HG02852 (cell line): ENCODE results near the gene ADAM12.

Source experiments
- ATAC-seq: cut with Tn5 transposase; IDR thresholded peaks from one replicate; pipeline ENCODE4 v1.9.1; 2021; ENCODE audit warnings: mild to moderate bottlenecking, moderate library complexity; ENCODE audit not compliant: unreplicated experiment

ADAM12 gene, protein sequence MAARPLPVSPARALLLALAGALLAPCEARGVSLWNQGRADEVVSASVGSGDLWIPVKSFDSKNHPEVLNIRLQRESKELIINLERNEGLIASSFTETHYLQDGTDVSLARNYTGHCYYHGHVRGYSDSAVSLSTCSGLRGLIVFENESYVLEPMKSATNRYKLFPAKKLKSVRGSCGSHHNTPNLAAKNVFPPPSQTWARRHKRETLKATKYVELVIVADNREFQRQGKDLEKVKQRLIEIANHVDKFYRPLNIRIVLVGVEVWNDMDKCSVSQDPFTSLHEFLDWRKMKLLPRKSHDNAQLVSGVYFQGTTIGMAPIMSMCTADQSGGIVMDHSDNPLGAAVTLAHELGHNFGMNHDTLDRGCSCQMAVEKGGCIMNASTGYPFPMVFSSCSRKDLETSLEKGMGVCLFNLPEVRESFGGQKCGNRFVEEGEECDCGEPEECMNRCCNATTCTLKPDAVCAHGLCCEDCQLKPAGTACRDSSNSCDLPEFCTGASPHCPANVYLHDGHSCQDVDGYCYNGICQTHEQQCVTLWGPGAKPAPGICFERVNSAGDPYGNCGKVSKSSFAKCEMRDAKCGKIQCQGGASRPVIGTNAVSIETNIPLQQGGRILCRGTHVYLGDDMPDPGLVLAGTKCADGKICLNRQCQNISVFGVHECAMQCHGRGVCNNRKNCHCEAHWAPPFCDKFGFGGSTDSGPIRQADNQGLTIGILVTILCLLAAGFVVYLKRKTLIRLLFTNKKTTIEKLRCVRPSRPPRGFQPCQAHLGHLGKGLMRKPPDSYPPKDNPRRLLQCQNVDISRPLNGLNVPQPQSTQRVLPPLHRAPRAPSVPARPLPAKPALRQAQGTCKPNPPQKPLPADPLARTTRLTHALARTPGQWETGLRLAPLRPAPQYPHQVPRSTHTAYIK

DNA sequence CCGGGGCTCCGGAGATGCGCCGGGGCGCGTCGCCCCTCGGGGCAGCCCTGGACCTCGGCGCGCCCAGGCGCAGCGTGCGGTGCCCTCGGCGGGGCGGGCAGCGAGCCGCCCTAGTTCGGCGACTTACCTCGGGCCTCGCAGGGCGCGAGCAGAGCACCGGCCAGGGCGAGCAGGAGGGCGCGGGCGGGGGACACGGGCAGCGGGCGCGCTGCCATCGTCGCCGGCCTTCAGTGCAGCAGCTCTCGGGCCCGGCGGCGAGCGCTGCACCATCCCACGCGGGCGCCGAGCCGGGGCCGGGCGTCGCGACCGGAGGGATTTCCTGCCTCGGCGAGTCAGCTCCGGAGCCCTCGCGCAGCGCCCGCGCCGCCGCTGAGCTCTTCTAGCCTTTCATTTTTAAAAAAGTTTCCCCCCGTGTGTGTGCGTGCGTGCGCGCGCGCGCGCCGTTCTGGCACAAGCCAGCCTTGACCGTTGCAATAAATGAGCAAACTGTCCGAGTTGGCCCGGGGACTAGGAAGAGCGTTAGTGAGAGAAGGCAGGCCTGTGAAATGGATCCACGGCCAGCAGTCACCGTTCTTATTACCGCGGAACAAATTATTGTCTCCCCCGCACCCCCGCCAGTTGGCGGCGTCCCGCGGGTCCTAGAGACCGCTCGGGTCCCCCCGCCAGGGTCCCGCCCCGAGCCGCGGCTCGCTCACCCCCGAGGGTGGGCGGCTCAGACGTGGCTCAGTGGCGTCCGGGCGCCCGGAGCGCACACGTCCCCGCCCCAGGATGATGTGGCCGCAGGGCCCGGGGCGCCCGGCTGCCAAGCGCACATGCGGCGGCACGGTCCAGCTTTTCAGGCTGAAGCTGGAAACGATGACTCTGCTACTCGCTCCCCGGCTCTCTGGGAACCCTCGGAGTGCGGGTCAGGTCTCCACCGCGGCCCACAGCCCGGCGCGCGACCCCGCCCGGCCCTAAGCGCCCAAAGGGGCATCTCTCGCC lies at the start of gene ADAM12:
Gene ADAM12 (minus strand): TSS at position 547 of the 981 bp plus-strand sequence. CDS start 332 bp downstream, at position 215.
- ATAC-seq: no peak

DNA sequence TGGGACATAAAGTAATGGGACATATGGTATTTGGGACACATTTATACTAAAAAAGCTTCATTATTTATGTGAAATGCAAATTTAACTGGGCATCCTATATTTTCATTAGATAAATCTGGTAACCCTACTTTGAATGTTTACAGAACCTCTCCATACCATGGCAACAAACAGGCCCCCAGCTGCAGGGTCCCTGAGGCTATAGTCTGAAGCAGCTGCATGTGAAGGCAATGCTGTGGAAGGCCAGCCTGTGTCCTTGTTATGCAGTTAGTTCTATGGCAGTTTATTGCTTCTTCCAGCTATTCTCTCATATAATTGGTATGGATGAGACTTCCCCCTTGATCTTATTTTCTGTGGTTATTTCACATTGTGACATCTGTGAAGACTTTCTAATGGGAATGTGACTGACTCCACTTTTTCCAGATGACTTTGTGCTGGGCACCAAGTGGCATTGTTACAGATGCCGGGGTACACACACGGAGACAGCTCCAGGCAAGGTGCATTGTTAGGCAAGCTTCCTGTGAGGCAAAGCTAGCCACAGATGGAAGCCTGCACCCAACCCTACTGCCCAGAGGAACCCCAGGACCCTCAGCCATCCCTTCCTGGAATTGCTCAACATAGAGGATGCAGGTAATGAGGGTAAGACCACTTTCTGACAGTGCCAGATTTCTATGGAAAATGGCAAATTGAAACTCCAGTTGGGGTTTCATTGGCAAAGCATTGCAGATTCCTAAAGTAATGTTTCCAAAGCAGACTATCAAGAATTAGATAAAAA lies 49.5 kb upstream of the ADAM12 start:
- ATAC-seq: no peak

DNA sequence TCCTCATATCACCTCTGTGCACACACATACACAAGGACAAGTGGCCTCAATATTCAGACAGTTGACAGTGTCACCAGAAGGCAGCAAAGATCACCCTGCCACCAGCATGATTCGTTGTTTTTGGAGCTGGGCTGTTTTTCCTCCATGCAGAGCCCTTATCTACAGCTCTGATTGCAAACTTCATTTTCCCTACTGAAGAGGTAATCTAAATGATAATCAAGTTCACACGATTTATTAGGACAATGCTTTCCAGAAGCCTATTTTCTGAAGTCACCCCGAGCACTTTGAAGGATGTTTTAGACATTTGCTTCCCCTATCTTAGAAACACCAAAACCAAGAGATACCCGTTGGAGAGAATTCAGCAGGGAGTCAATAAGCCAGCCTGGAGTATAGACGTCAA lies 46.0 kb upstream of the ADAM12 start:
- no peak for ATAC-seq

DNA sequence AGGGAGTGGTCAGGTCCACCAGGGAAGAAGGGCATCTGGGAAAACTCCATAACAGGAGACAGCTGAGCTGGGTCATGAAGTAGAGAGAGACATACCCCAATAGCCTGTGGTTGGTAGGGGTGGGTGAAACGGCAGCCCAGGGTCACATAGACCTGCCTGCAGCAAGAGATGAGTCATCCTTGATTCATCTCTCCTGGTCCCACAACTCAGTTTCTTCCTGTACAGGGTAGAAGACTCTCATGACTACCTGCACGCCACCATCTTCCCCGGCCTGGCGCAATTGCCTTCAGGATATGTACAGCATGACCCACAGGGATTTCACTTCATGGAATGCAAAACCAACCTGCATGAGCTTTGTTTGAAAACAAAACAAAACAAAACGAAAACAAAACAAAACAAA lies 45.1 kb upstream of the ADAM12 start:
- no peak for ATAC-seq

DNA sequence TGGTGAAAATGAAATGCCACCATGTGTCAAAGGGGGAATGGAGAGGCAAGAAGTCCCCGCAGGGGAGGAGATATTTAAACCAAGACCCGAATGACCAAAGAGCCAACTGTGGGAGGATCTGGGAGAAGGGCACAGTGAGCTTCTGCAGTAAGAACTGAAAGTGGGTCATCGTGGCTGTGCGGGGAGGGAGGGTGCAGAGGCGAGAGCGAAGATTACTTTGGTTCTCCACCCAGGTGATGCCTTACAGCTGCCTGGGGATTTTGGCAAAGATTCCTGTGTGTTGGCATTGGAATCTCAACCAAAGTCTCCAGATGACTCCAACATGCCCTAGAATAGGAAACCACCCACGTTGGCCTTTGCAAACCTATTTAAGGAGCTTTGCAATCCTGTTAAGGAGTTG lies 44.2 kb upstream of the ADAM12 start:
- no peak for ATAC-seq

DNA sequence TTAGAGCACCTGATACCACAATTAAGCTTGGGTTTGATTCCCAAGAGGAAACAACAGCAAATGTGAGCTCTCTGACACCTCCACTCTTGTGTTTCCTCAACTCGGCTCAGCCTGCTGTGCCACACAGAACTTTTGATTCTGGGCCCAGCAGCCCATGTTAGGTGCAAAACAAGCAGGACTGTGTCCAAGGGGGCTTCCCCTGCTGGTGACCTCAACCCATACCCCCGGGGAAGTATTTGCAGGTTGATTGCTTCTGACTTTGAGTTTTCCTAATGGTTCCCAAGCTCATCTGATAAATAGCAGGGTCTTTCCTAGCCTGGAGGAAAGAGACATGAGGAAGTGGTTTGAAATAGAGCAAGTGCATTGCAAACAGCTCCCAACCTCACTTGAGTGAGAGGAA lies 43.5 kb upstream of the ADAM12 start:
- no peak for ATAC-seq

DNA sequence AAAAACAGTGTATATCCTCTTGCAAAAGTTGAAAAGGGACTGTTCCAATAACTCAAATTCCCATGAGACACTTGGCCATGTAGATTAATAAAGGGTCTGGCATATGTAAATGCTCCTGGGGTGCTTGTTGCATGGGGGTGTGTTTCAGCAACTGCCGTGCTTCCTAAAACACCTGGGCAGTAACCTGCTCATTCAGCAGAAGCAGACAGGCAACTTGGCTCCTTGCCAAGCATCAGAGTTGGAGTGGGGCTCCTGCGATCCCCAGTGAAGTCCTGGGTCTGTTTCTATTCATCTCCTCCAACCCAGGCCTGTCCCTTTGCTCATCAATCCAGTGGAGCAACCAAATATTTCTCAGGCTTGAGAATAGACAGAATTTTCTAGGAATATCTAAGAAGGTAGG lies 42.2 kb upstream of the ADAM12 start:
- no peak for ATAC-seq

DNA sequence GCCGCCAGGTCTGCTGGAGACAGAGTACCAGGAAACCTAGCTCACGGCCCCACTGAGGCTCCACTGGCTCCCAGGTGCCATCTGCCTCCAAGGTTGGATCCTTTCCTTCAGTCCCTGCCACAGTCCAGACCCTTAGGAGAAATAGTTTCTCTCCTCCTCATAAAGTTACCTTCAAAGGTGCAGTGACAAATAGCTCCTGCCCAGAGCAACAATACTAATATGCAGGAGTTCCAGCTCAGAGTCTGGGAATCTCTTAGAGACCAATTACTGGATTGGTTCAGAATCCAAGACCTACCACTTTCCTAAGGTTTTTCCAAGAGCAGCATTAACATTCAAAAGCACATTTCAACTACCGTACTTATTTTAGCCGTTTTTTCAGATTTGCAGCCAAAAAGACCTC lies 41.0 kb upstream of the ADAM12 start:
- ATAC-seq: no peak

DNA sequence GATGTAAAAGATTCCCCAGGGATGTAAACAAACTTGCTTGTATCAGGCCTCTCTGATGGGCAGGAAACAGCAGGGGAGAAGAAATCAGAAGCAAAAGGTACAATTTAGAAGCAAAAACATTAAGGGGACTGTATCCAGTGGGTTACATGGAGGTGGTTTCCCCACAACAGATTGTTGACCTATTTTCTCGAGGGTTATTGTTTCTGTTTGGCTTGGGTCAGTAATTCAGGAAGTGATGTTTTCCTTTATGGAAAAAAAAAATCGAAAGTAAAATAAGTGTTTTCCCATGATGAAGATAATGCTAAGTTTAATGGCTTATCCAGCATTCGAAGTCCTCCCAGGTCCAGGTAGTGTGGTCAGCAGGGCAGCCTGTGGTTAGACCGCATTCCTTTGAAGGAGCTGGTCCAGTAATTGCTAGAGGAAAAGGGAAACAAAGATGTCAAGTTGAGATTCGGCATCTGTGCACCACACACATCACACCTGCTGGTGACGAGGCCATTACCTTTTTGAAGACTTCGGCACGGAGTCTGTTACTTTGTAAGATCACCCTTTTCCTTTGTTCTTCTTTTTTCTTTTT lies 37.3 kb upstream of the ADAM12 start:
- no peak for ATAC-seq

DNA sequence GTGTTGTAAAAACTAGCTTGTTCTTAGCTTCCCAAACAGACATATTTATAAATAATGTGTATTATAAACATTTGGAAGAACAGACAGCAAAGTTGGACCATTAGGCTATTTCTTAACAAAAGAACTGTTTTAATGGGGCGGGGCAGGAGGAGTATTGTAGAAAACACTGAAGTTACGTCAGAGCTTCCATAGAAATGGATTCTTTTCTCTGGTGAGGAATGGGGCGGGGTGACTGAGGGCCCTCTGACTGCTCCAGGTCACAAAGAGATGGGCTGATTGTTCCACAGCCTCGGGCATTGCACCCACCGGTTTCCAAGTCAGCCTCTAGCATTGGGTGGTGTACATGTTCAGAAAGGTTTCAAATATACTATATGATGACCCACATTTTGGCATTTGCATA lies 36.8 kb upstream of the ADAM12 start:
- ATAC-seq: no peak

DNA sequence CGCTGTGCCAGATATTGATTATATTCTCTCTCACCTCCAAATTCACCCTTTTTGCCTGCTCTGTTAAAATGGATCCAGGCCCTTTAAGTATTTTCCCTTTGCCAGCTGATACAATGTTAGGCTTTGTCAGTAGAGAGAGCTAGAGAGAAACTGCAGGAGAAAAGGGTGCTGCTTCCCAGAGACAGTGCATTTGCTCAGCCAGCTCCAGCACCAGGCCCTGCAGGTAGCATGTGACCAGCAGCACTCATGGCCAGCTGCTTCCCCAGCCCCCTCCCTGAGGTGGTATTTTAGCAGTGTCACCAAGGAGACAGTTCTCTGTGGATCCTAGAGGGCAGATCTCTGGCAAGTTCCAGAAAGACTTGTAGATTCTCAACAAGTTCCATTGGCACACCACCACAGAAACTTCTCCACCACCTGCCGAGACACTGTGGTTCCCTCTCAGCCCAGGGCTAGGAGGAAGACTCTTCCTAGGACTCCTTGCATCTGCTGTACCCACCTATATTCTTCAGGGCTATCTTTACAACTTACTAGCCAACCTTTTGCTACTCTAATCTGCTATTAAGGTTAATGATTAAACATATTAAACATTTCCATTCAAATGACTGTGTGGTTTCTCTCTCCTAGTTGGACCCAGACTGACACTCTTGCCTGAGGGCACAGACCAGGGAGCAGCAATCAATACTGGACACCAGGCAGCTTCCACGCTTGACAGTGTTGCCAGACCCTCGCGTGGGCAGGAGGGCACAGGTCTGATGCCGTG lies 35.6 kb upstream of the ADAM12 start:
- no peak for ATAC-seq

DNA sequence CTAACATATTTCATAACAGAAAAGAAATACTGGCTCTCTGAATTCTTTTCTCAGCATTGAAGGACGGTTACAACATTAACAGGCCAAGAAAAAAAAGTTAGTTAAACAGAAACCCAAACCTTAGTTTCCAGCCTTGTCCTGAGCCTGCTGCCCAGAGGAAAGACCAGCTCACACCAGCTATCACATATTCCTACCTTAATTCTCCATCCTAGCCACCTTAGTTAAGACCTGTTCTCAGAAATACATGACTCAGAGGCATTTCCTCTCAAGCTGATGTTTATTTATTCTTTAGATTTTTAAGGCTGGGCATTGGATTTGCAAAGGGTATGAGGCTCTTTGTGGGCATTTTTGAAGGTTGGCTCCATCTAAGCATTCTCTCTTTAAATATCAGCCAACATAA lies 34.3 kb upstream of the ADAM12 start:
- ATAC-seq: no peak

DNA sequence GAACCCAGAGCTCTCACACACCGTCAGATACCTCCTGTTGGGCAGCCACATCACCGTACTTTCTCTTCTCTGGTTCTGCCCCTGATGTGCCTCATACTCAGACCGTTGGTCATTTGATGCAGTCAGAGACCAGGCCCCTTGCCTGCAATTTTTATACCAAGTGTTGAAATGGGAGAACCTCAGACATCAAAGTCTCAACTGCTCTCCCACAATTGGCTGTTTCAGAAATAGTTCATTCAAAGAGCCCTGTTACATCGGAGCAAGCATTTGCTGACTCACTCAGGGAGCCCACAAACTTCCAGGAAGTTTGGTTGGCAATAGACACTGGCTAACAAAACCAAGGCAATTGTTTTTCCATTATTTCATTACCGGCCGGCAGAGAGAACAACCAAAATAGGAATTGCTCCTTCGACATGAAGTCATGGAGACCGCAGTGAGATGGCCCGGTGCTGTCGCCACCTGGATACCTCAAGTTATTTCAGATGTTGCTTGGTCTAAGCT lies 33.5 kb upstream of the ADAM12 start:
- no peak for ATAC-seq

DNA sequence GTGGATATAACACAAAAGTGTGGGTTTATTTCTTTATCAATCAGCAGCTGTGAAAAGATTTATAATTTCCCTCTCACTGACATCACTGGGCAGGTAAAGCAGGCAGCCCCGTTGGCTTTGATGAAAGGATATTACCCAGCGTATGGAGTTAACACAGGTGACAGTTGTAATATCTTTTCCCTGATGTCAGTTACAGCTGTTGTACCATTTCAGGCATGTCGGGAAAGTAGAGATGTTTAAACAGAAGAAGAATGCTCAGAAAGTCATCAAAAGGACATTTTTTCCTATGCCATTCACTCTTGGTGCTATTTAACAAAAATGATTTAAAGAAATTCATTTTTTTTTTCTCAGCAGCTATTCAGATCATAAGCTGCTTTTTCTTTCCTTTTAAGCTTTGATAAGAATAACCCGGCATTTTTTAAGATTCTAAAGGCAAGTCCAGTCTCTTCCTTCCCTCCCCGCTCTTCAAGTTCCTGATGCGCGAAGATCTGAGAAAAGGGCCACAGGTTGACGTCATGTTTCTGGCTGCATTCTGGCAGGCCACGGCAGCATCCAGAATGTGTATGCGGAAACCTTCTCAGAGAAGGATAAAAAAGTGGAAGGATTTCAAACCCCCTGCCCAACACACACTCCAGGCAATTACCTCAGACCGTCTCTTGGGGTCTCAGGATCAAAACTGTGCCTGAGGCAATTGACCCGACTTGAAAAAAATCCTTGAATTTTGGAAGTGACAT lies 32.5 kb upstream of the ADAM12 start:
- ATAC-seq: no peak

DNA sequence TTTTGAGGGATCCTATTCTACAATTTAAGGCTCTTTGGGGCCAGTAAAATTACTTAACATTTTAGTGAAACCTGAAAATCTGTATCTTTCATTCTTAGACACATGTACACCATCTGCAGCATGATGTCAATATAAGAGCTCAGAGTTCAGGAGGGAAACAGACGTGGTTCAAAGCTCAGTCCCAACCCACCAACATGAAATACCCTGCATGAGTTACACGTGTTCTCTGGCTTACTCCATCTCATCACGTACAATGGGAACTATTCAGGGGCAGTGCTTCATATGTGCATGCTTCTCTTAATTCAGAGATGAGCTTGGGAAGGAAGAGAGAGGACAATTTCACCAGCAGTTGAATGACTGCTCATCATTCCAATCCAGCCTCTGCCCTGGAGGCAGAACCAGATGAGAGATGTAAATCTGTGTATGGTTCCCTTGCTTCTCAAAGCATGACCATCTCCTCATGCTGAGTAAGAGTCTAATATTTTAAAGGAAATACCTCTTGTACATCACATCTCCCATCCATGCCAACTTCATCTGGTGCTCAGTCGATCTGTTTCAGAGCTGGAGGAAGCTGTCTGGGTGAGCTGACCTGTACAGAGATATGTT lies 29.0 kb upstream of the ADAM12 start:
- ATAC-seq: no peak

DNA sequence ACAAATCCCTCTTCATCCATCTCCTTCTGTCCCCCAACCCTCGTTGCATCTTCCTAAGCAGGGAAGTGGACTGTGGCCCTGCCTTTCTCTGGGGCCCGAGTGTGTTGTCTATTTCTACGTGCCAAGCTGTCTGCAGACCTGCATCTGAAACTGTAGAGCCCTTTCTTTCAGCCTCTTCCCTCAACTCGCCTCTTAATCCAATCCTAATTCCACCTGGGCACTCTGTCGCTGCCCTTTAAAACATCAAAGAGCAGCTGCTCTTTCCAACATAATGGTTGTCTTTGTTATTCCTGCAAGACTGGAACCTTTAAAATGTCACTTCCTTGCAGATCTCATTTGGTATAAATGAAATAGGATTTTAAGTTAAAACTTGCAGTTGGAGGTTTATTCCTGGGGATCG lies 21.5 kb upstream of the ADAM12 start:
- no peak for ATAC-seq

DNA sequence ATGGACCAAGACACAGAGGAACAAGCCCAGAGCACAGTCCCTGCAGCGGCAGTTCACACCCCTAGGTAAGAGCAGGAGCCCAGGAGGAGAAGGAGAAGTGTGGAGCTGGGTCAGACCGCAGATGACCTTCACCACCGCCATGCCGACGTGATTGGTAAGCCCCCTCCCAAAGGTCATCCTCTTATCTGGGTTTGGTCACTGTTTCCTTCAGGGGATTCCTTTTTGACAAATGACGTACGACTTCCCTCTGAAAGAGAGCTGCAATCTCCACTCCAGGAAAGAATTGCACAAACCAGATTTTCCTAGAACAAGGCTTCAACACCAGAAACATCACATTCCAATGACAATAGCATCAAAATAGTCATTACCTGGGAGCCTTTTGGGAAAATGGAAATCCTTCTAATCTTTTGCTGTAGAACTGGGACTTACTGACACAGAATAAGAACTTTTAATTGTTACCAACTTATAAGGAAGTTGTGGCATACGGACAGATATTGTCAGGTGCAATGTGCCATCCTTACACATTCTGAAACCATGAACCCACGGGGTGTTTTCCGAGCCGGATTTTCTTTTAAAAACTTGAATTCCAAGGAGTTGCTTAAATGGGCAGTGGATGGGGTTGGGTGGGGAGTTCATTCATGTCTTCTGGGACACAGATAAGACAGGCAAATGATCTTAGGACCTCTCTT lies 20.8 kb upstream of the ADAM12 start:
- no peak for ATAC-seq
